HG03558 (cell line): ENCODE measurements around the gene TSPAN9.

Experiments
- ATAC-seq: cut with Tn5 transposase; IDR thresholded peaks from one replicate; pipeline ENCODE4 v1.9.1; 2021; ENCODE audit warnings: moderate number of reproducible peaks; ENCODE audit not compliant: unreplicated experiment; ENCODE audit errors: extremely low read depth

Gene TSPAN9

GRCh38 chr12:3073438-3074250, 3.5 kb upstream of the TSPAN9 start:
- no peak for ATAC-seq

GRCh38 chr12:3075315-3075714, 1.9 kb upstream of the TSPAN9 start:
- no peak for ATAC-seq

DNA sequence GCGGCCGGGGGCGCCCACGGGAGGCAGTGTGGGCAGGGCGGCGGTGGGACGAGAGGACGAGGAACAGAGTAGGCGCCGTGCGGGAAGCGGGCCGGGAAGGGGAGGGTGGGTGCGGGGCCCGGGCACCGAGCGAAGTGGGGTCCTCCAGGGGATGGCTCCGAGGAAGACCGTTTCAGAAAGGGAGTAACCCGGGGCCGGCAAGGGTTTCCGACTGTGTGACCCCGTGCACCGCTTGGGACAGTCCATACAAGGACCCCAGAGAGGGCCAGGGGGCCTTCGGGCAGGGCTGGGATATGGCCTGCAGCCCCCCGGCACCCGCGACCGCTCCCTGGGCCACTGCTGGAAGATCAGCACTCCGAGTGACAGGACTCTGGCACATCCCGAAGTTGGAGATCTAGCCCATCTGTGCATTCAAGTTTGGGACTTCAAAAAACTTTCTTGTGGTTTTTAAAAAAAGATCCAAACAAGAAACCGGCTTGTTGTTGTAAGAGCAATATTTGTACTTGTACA, 448 bp downstream of the TSPAN9 start:
- ATAC-seq = no peak

DNA sequence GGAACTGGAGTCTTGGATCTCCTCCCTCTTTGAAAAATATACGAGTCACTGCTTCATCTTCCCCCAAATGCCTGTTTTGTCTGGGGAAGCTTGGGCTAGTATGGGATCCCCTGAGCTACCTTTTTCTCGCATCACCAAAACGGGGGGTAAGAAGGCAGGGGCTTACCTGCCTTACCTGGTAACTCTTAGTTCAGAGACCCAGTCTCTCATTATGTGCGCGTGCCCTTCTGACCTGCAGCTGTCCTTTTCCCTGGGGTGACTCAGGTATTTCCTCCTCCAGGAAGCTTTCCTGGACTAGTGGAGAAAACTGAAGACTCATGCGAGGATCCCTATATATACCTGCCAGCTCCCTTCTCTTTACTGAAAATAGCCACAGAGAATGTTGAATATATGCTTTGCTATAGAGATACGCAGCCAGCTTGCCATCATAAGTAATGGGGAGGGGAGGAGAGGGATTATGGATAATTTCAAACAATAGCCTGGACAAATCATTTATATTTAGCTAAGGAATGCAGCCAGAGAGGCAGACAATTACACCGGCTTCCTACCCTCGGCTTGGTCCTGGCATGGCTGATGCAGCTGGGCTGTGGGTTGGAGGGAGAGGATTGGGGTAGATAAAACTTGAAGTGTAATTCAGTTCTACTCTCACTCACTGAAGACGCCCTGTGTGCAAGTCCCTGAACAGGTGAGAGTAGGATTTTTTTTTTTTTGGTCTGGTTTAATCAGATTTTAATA, 1.1 kb downstream of the TSPAN9 start:
- no peak for ATAC-seq

GRCh38 chr12:3081091-3081490, 3.9 kb downstream of the TSPAN9 start:
- no peak for ATAC-seq

DNA sequence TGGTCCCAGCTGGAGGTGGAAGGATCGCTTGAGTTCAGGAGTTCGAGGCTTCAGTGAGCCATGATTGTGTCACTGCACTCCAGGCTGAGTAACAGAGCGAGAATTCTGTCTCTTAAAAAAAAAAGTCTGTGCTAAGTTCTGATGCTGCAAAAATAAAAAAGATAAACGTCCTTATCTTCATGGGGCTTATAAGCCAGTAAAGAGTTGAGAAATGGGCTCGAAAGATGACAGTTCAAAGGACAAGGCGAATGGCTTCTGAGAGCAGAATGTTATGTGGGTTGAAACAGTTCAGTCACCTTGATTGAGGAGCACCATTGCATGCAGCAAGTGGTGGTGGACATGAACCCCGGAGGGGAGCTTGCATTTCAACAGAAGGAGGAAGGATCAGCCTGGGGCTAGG, 4.7 kb downstream of the TSPAN9 start:
- no peak for ATAC-seq

GRCh38 chr12:3083241-3083920, 6.2 kb downstream of the TSPAN9 start:
- ATAC-seq = no peak

GRCh38 chr12:3083921-3084347, 6.8 kb downstream of the TSPAN9 start:
- no peak for ATAC-seq

GRCh38 chr12:3084742-3085141, 7.6 kb downstream of the TSPAN9 start:
- no peak for ATAC-seq

- no peak for ATAC-seq
Observed at GRCh38 chr12:3085341-3086139, 8.4 kb downstream of the TSPAN9 start.

GRCh38 chr12:3086211-3086610, 9.0 kb downstream of the TSPAN9 start:
- ATAC-seq = no peak

GRCh38 chr12:3086729-3087323, 9.6 kb downstream of the TSPAN9 start:
- ATAC-seq = no peak

- no peak for ATAC-seq
Observed at GRCh38 chr12:3087758-3088650, 10.8 kb downstream of the TSPAN9 start.

- ATAC-seq = no peak
Observed at GRCh38 chr12:3089588-3089987, 12.4 kb downstream of the TSPAN9 start.

GRCh38 chr12:3090240-3091037, 13.3 kb downstream of the TSPAN9 start:
- no peak for ATAC-seq

DNA sequence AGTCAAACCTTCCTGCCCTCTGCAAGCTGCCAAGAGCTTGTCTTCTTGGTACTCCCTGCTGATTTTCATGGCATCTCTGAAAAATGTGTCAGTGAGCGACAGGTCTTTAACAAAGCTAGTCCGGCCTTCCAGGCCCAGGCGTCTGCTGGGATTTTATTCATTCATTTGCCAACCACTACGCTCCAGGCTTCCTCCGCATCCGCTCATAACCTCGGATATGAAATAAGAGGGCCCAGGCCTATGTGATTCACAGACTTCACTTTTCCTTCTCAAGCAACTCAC, 13.8 kb downstream of the TSPAN9 start:
- no peak for ATAC-seq

- no peak for ATAC-seq
Observed at GRCh38 chr12:3091382-3092241, 14.4 kb downstream of the TSPAN9 start.
